GM19193 (cell line): ENCODE measurements around the gene COL6A3.

Source experiments
- POLR2A ChIP-seq: IDR thresholded peaks from 4 replicates; pipeline ENCODE4 v1.6.1; 2011; ENCODE audit not compliant: insufficient read depth, insufficient read length; ENCODE audit errors: extremely low read depth

The COL6A3 gene

GRCh38 chr2:237353215-237353614 is 60.7 kb downstream of the COL6A3 start:
- TF ChIP-seq POLR2A: no peak

DNA sequence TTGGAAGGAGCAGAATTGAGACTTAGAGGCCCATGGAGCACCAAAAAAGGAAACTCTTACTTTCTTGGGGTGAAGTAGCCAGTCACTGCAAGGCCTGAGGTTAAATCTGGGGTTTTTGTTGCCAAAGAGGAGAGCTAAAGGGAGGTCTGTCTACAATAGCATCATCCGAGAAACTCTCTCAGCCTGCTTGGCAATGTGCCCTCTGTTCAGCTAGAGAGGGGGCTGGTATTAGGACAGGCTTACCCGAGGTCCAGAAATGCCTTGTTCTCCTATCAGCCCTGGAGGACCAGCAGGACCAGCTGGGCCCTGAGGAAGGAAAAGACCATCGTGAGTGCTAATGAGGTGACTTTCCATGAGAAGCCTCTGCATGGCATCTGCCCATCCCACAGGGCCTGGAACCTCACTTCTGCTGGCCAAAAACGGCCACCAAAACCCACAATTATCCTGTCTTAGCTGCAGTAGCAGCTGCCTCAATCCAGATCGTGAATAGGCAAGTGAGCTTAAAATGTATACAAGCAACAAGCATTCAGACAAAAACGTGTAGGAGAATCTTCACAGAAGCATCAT is 61.6 kb downstream of the COL6A3 start:
- no peak for TF ChIP-seq POLR2A

GRCh38 chr2:237351796-237352195 is 62.2 kb downstream of the COL6A3 start:
- TF ChIP-seq POLR2A: no peak

GRCh38 chr2:237351046-237351445 is 62.9 kb downstream of the COL6A3 start:
- no peak for TF ChIP-seq POLR2A

DNA sequence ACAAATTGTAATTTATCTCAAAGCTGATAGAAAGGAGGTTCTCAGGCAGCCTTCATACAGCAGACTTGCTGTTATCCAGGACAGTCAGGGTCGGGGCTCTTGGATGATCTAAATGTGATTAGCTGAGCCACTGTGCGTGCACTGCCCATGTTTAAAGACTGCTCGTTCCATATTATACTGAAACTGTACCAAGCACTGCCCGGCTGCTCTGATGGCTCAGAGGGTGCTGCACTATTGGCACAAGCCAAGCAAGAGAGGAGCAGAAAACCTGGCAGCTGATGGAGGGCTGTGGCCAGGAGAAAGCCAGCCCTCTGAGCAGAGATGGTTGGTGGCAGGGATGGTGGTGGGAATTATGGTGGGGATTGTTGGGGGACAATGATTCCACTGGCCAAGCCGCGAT is 63.4 kb downstream of the COL6A3 start:
- TF ChIP-seq POLR2A: no peak

DNA sequence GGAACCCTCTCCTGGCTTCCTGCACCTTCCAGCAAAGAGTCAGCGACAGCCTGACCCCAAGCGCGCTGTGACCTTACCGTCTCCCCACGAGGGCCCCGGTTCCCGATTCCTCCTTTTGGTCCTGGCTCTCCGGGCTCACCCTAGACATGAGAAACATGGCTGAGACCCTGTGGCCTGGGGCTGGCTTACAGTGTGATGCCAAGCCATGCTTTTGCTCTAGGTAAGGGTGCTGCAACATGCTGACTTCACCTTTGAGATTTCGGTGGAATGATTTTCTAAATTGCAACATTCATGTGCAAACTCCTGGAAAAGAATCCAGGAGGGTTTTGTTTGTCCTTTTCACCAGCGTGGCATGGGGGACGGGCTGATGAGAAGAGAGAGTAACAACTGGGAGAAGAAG is 63.9 kb downstream of the COL6A3 start:
- no peak for TF ChIP-seq POLR2A

DNA sequence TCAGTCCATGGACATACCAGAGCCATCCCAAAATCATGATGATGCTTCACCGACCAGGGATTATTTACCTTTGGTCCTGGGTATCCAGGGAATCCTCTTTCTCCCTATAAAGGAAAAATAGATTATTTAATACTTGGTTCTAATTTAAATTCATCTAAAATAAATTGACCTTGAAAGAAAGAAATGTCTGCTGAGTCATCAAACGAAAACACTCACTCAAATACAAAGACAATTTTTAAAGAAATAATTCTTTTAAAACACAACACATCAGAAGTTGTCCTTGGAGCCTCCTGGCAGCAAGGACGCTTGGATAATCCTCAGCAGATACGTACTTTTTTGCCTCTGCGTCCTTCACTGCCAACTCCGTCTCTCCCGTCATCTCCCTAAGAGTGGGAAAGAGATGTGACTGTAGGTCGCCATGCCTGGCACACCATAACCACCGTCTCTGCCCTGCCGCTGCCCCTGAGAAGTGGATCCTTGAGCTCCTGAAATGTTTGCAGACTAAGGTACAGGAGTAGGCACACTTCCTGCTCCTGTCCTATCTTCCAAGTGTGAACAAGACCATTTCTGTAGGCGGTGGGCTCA is 65.6 kb downstream of the COL6A3 start:
- TF ChIP-seq POLR2A: no peak

DNA sequence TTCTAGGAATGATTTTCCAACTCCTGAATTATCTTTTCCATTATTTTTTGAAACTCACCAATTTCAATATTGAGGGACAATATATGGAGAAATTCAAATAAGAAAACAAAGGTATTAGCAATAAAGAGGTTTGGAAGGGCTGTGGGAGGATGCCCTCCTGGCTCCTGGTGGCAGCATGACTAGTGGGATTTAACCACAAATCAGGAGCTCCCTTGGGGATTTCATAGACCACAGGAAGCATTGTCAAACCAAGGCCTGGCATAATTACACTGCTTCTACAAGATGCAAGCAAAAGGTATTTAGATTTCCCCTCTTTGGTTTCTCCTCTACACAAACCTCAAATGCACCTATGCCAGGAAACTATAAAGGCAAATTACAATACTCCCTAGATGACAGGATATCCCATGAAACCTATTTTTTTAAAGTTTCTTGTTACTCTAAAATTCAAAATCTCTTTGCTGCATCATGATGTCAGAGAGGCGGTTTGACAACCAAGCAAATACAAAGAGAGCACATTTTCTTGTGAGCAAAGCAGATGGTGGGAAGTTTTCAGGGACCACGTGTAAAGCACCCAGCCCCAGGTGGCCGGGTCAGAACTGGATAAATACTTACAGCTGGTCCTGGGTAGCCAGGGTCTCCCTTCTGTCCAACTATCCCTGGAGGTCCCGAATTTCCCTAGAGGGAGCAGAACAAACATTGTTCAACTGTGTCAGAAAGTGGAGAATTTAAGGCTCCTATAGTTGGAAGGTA is 67.9 kb downstream of the COL6A3 start:
- TF ChIP-seq POLR2A: no peak

GRCh38 chr2:237345411-237345810 is 68.6 kb downstream of the COL6A3 start:
- TF ChIP-seq POLR2A: no peak

DNA sequence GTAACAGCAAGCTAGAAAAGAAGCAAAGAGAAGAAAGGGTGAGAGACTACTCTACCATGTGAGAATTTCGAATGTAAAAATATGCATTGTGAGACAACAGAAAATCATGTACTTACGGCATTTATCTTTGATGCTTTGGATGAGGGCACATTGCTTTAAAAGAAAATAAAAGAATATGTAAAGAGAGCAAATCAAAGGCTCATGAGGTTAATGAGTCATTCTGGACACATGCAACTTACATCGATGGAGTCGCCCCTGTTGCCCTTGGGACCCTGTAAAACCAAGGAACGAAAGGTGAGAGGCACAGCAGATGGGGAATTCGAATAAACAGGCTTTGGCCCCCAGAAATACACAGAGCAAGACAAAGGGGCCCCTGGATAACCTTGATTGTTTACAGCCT is 69.0 kb downstream of the COL6A3 start:
- TF ChIP-seq POLR2A: no peak

- no peak for TF ChIP-seq POLR2A
Measured at GRCh38 chr2:237343993-237344392, 70.0 kb downstream of the COL6A3 start.

GRCh38 chr2:237341872-237342271 is 72.1 kb downstream of the COL6A3 start:
- no peak for TF ChIP-seq POLR2A

DNA sequence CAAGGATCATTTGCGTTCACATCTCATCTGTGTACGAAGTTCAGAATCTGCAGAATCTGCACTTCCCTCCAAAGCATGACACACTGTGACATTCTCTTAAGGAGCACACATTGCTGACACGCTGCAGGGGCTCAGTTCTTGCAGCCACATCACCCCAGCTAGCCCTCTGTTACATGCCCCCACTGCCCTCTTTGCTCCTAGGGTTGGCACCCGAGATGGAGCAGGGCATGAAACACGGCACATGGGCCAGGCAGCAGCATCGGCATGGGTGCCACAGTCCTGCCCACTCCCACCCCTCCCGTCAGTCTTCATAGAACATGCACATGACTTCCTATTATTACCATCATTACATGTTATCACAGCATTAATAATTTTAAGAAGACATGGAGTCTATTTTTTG is 76.4 kb downstream of the COL6A3 start:
- no peak for TF ChIP-seq POLR2A

- TF ChIP-seq POLR2A: no peak
Measured at GRCh38 chr2:237336131-237336530, 77.8 kb downstream of the COL6A3 start.

DNA sequence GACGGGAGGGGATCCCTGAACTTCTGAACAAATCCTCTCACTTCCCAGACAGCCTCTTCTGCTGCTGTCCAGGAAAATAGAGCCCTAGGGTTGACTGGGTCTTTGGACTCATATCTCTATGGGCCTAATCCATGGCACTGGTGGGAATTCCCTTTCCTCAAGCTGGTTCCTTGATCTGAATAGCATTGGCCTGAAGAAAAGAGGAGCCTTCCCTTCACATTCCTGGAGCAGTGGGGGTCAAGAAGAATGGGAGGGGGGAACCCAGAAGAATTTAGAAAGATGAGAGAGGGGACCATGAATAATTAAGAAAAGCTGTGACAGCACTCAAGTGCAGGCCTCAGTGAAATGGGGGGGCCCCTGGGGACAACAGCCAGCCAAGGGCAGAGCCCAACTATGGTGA is 80.2 kb downstream of the COL6A3 start:
- no peak for TF ChIP-seq POLR2A

DNA sequence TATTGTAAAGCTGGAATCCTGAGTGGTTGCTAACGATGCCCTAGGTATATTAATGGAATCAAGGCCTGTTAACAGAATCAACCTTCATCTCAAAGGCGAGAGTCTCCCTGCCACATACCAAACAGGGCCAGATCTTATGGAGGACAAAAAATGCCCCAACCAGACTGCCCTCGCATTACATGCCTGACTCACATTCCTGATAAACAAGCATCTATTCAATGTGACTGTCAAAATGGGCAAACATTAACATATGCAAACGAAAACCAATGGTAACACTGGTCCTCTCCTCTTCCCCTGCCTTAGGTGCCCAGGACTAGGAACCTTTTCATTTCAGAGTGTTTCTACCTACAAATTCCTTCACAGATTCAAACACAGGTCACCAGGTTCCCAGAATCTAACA is 83.4 kb downstream of the COL6A3 start:
- TF ChIP-seq POLR2A: no peak

GRCh38 chr2:237327175-237327950 is 86.6 kb downstream of the COL6A3 start:
- no peak for TF ChIP-seq POLR2A
